Measurements from ENCODE around the gene TAS2R14.

TAS2R14 gene

GRCh38 chr12:10910380-10910779 lies 28.7 kb downstream of the TAS2R14 start:
- H3K4me3 ChIP-seq (ENCODE audit: low read depth, low read length) = no peak overlapping the region
- no peak for DNase-seq (ENCODE audit: low read depth)
- TF ChIP-seq, protein P1, sequence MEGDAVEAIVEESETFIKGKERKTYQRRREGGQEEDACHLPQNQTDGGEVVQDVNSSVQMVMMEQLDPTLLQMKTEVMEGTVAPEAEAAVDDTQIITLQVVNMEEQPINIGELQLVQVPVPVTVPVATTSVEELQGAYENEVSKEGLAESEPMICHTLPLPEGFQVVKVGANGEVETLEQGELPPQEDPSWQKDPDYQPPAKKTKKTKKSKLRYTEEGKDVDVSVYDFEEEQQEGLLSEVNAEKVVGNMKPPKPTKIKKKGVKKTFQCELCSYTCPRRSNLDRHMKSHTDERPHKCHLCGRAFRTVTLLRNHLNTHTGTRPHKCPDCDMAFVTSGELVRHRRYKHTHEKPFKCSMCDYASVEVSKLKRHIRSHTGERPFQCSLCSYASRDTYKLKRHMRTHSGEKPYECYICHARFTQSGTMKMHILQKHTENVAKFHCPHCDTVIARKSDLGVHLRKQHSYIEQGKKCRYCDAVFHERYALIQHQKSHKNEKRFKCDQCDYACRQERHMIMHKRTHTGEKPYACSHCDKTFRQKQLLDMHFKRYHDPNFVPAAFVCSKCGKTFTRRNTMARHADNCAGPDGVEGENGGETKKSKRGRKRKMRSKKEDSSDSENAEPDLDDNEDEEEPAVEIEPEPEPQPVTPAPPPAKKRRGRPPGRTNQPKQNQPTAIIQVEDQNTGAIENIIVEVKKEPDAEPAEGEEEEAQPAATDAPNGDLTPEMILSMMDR (conservative IDR thresholded peaks at IDR 0.05; ENCODE audit: low read depth, low read length) = no peak

- no peak within 1 kb of the TSS for H3K4me3 ChIP-seq (ENCODE audit: low read depth, low read length)
- TF ChIP-seq, protein P1 (conservative IDR thresholded peaks at IDR 0.05; ENCODE audit: low read depth, low read length) = no peak
- no peak for DNase-seq (ENCODE audit: low read depth)
Observed at GRCh38 chr12:10909462-10909861, 29.6 kb downstream of the TAS2R14 start, which contains the start of gene TAS2R13. Gene TAS2R13, minus strand, starts transcription at chr12:10909562. Its CDS starts 264 bp downstream, at chr12:10909298.

GRCh38 chr12:10904686-10905085 lies 34.4 kb downstream of the TAS2R14 start:
- H3K4me3 ChIP-seq (ENCODE audit: low read depth, low read length) = no peak overlapping the region
- TF ChIP-seq, protein P1 (conservative IDR thresholded peaks at IDR 0.05; ENCODE audit: low read depth, low read length) = no peak
- DNase-seq (ENCODE audit: low read depth) = no peak

DNA sequence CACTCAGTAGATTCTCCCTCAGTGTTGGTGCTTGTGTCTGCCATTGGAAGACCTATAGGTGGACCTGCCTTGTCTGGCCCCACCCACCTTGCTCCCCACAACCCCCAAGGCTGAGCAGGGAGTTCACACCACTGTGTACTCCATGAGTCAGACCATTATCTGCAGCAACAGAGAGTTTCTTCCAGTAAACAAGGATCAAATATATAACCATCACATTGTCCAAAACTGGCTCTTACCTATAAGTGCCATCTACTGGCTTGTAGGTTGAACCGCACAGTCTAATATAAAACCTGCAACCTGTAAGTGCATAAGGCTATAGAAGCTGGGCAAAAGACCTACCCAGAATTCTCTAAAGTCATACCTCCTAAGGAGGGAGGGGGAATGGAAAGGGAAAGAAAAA lies 37.6 kb downstream of the TAS2R14 start:
- TF ChIP-seq, protein P1 (conservative IDR thresholded peaks at IDR 0.05; ENCODE audit: low read depth, low read length) = peak; percentile 36
- DNase-seq (ENCODE audit: low read depth) = peak; percentile 26
- H3K4me3 ChIP-seq (ENCODE audit: low read depth, low read length) = no peak overlapping the region

DNA sequence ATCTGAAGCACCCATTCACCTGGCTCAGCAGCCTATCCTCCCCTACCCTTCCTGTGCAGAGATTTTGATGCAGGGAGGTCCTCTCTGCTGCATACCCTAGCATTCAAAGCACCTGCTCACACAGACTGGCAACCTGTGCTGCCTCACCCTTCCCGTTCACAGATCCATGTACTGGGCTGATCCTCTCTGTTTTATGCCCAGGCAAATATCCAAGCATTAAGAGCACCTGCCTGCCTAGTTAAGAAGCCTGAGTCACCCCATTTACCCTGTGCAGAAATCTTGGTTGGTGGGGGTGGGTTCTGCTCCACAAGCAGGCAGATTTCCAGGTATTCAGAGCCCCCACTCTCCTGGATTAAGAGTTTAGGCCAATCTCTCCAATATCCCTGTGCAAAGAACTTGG lies 38.1 kb downstream of the TAS2R14 start:
- TF ChIP-seq, protein P1 (conservative IDR thresholded peaks at IDR 0.05; ENCODE audit: low read depth, low read length) = no peak
- DNase-seq (ENCODE audit: low read depth) = no peak
- no peak overlapping the region for H3K4me3 ChIP-seq (ENCODE audit: low read depth, low read length)

- no peak for DNase-seq (ENCODE audit: low read depth)
- TF ChIP-seq, protein P1 (conservative IDR thresholded peaks at IDR 0.05; ENCODE audit: low read depth, low read length) = no peak
- H3K4me3 ChIP-seq (ENCODE audit: low read depth, low read length) = no peak overlapping the region
Observed at GRCh38 chr12:10900530-10900929, 38.5 kb downstream of the TAS2R14 start.

DNA sequence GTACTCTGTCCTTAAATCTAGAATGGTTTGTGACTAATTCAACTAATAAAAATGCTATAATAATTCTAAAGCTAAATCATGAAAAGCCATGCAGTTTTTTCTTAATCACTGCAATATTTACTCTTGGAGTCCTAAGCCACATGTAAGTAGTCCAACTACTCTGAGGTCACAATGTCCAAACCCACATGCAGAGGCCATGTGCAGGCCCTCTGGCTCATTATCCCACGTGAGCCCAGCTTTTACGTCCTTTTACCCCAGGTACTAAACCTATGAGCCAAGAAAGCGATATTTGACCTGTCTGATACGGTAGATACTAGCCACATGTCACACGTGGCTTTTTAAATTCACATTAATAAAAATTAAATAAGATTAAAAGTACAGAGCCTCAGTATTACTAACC lies 42.2 kb downstream of the TAS2R14 start:
- TF ChIP-seq, protein P1 (conservative IDR thresholded peaks at IDR 0.05; ENCODE audit: low read depth, low read length) = no peak
- H3K4me3 ChIP-seq (ENCODE audit: low read depth, low read length) = no peak overlapping the region
- DNase-seq (ENCODE audit: low read depth) = no peak
